HEK293 (cell line): ENCODE results near the gene PDGFD.
A peak's percentile ranks its signal among the peaks of the same experiment; 100 is the strongest.

Source experiments
- CTCF ChIA-PET: fragments of 350-600 bp; formaldehyde crosslinking; extraction: SDS; loops from one replicate; lab custom pipeline; 2021; ENCODE audit warnings: antibody characterized with exemption; lab: Yijun Ruan, JAX
- POLR2A ChIA-PET: fragments of 300-600 bp; formaldehyde crosslinking; extraction: SDS; loops from one replicate; lab custom pipeline; 2020; ENCODE audit warnings: antibody characterized with exemption, inconsistent platforms; lab: Yijun Ruan, JAX
- H3K27ac ChIP-seq: fragments of 200-500 bp; sonication (Bioruptor generic); 2 replicates; pipeline ENCODE4 v1.5.1; 2014; ENCODE audit warnings: low read depth, low read length, control low read depth, inconsistent platforms; ENCODE audit errors: extremely low read depth
- H3K36me3 ChIP-seq, 2 experiments: fragments of 200-500 bp in 1 of 2; sonication (Bioruptor generic) in 1 of 2; 1 replicate in 1 of 2; 2 replicates in 1 of 2; pipeline ENCODE4 v1.5.1; 2014 to 2017; ENCODE audit warnings: inconsistent platforms in 2 of 2, low read length in 2 of 2; ENCODE audit not compliant: control insufficient read depth in 2 of 2, insufficient read depth in 1 of 2
- H3K4me1 ChIP-seq: fragments of 200-500 bp; sonication (Bioruptor generic); 2 replicates; pipeline ENCODE4 v1.5.1; 2014; ENCODE audit warnings: mild to moderate bottlenecking, low read length, inconsistent platforms; ENCODE audit not compliant: control insufficient read depth, insufficient read depth
- H3K4me3 ChIP-seq: 2 replicates; pipeline ENCODE4 v1.5.1; 2011; ENCODE audit warnings: low read depth, mild to moderate bottlenecking, control low read depth, low read length, moderate library complexity
- H3K9me3 ChIP-seq: fragments of 200-500 bp; sonication (Bioruptor generic); 2 replicates; pipeline ENCODE4 v1.5.1; 2014; ENCODE audit warnings: low read depth, low read length, inconsistent platforms; ENCODE audit not compliant: control insufficient read depth, insufficient read depth
- OVOL3 ChIP-seq: fragments of 450-650 bp; formaldehyde crosslinking; IDR thresholded peaks from 2 replicates; pipeline ENCODE4 v1.5.1; 2016; ENCODE audit warnings: missing biosample characterization, missing genetic modification characterization
- TRIM28 ChIP-seq: IDR thresholded peaks from 2 replicates; pipeline ENCODE4 v1.6.1; 2011; ENCODE audit warnings: low read length, control low read depth, borderline replicate concordance
- YY1 ChIP-seq: fragments of 450-650 bp; formaldehyde crosslinking; IDR thresholded peaks from 2 replicates; pipeline ENCODE4 v1.5.1; 2018; ENCODE audit warnings: missing biosample characterization, missing genetic modification characterization
- ZBTB21 ChIP-seq: fragments of 450-650 bp; formaldehyde crosslinking; IDR thresholded peaks from 2 replicates; pipeline ENCODE4 v1.5.1; 2017; ENCODE audit warnings: missing biosample characterization, missing genetic modification characterization
- ZFP41 ChIP-seq: fragments of 450-650 bp; formaldehyde crosslinking; IDR thresholded peaks from 2 replicates; pipeline ENCODE4 v1.5.1; 2016; ENCODE audit warnings: missing biosample characterization, missing genetic modification characterization, borderline replicate concordance
- ZNF114 ChIP-seq: fragments of 450-650 bp; formaldehyde crosslinking; IDR thresholded peaks from 2 replicates; pipeline ENCODE4 v1.5.0; 2017; ENCODE audit warnings: missing biosample characterization, missing genetic modification characterization
- ZNF148 ChIP-seq: fragments of 450-650 bp; formaldehyde crosslinking; IDR thresholded peaks from 2 replicates; pipeline ENCODE4 v1.5.0; 2017; ENCODE audit warnings: missing biosample characterization, missing genetic modification characterization, borderline replicate concordance
- ZNF2 ChIP-seq: fragments of 450-650 bp; formaldehyde crosslinking; IDR thresholded peaks from 2 replicates; pipeline ENCODE4 v1.5.1; 2016; ENCODE audit warnings: missing biosample characterization, missing genetic modification characterization
- ZNF280D ChIP-seq: fragments of 450-650 bp; formaldehyde crosslinking; IDR thresholded peaks from 2 replicates; pipeline ENCODE4 v1.5.1; 2016; ENCODE audit warnings: missing biosample characterization, missing genetic modification characterization
- ZNF362 ChIP-seq: fragments of 450-650 bp; formaldehyde crosslinking; IDR thresholded peaks from 2 replicates; pipeline ENCODE4 v1.5.1; 2016; ENCODE audit warnings: missing biosample characterization, missing genetic modification characterization
- ZNF449 ChIP-seq: fragments of 450-650 bp; formaldehyde crosslinking; IDR thresholded peaks from 2 replicates; pipeline ENCODE4 v1.5.1; 2017; ENCODE audit warnings: missing biosample characterization, mild to moderate bottlenecking, missing genetic modification characterization, moderate library complexity
- ZNF530 ChIP-seq: fragments of 450-650 bp; formaldehyde crosslinking; IDR thresholded peaks from 2 replicates; pipeline ENCODE4 v1.5.1; 2016; ENCODE audit warnings: low read depth, missing biosample characterization, missing genetic modification characterization
- ZNF555 ChIP-seq: fragments of 450-650 bp; formaldehyde crosslinking; conservative IDR thresholded peaks from 2 replicates; pipeline ENCODE4 v1.5.1; 2017; ENCODE audit warnings: missing biosample characterization, mild to moderate bottlenecking, missing genetic modification characterization, inconsistent platforms
- ZNF654 ChIP-seq: fragments of 450-650 bp; formaldehyde crosslinking; IDR thresholded peaks from 2 replicates; pipeline ENCODE4 v1.5.1; 2016; ENCODE audit warnings: low read depth, missing biosample characterization, missing genetic modification characterization
- ZNF76 ChIP-seq: fragments of 450-650 bp; formaldehyde crosslinking; IDR thresholded peaks from 2 replicates; pipeline ENCODE4; 2016; ENCODE audit warnings: low read depth, missing biosample characterization, missing genetic modification characterization, borderline replicate concordance
- ZNF792 ChIP-seq: fragments of 450-650 bp; formaldehyde crosslinking; IDR thresholded peaks from 2 replicates; pipeline ENCODE4 v1.5.1; 2016; ENCODE audit warnings: missing biosample characterization, missing genetic modification characterization
- TF ChIP-seq, protein P1 (sequence below): IDR thresholded peaks from 2 replicates; pipeline ENCODE4 v1.6.1; 2011; ENCODE audit warnings: mild to moderate bottlenecking, low read depth, low read length, borderline replicate concordance

PDGFD gene

GRCh38 chr11:103929170-103929903 is 234.6 kb downstream of the PDGFD start:
- H3K36me3 ChIP-seq: no peaks in the 10 kb centered on the region
- H3K4me1 ChIP-seq: no peaks in the 10 kb centered on the region
- H3K9me3 ChIP-seq: no peaks in the 10 kb centered on the region
- H3K4me3 ChIP-seq: no peak overlapping the region
- POLR2A ChIA-PET: no interaction called here
- no peak overlapping the region for H3K27ac ChIP-seq
- CTCF ChIA-PET: interaction anchor here (0.8 kb wide), 1 partner anchor 234 kb away, joined by 5 read pairs; no protein-coding TSS in a partner anchor
- TF ChIP-seq ZNF449 (no peak), TRIM28 (peak; percentile 47; the same call in 1 of the 2 replicates)

DNA sequence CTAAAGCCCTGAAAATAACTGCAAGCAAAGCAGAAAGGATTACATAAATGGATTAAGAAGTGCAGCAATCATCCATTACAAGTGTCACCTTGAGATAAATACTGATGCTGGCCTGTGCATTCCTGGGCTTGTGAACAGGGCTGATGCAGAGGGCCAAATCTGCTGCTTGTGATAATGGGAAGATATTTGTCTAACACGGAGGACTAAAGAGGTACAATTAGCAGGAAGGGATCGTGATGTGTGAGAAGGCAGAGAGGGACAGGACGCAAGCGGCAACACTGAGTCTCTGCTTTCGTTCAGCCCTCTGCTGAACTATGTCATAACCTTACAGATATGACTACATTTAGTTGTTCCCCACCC is 235.2 kb downstream of the PDGFD start:
- no peaks in the 10 kb centered on the region for H3K36me3 ChIP-seq
- no peaks in the 10 kb centered on the region for H3K4me1 ChIP-seq
- POLR2A ChIA-PET: no interaction called here
- H3K9me3 ChIP-seq: no peaks in the 10 kb centered on the region
- TF ChIP-seq ZBTB21 (tag by site-specific recombination) (no peak), ZNF555 (no peak), ZNF148 (tag by site-specific recombination) (no peak), ZNF654 (tag by site-specific recombination) (no peak), ZNF114 (tag by site-specific recombination) (no peak), ZNF2 (tag by site-specific recombination) (no peak), OVOL3 (tag by site-specific recombination) (no peak), ZNF362 (tag by site-specific recombination) (no peak)
- TF ChIP-seq, protein P1, sequence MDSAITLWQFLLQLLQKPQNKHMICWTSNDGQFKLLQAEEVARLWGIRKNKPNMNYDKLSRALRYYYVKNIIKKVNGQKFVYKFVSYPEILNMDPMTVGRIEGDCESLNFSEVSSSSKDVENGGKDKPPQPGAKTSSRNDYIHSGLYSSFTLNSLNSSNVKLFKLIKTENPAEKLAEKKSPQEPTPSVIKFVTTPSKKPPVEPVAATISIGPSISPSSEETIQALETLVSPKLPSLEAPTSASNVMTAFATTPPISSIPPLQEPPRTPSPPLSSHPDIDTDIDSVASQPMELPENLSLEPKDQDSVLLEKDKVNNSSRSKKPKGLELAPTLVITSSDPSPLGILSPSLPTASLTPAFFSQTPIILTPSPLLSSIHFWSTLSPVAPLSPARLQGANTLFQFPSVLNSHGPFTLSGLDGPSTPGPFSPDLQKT: no peak
- no peak overlapping the region for H3K27ac ChIP-seq
- no peak overlapping the region for H3K4me3 ChIP-seq
- CTCF ChIA-PET: no interaction called here

DNA sequence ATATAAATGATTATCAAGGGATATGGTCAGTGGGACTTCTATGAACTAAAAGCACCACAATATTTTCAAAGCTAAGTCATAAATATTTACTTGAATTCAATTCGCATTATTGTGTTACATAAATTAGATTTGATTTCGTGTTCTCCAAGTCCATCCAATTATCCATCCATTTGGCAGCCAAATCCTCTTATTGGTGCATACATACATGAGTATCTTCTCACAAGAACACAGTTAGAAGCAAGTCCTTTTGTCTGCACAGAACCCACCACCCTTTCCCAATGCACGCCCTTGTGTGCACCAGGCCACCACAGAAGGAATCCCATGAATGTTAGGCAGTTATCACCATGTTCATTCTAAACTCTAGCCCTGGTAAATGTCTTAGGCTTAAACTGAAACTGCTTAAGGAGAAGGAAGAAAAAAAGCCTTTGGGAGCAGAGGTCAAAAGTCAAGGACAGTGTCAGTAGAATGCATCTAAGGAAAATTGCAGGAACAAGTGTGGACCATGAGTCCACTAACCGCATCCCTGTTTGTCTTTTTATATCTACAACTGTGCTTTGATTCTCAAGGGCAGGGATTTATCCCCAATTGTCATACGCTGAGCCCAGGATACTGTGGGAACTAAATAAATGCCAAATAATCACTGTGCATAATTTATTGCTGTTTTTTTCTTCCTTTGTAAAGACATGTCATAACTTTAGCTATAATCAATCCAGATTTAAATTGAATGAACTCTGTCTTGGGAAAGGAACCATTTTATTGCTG is 235.7 kb downstream of the PDGFD start:
- H3K4me1 ChIP-seq: no peaks in the 10 kb centered on the region
- no peak overlapping the region for H3K27ac ChIP-seq
- CTCF ChIA-PET: interaction anchor here (0.6 kb wide), 1 partner anchor 97 kb away, joined by 3 read pairs; no protein-coding TSS in a partner anchor
- no peak overlapping the region for H3K4me3 ChIP-seq
- no peaks in the 10 kb centered on the region for H3K9me3 ChIP-seq
- POLR2A ChIA-PET: no interaction called here
- H3K36me3 ChIP-seq: no peaks in the 10 kb centered on the region
- TF ChIP-seq ZNF280D (tag by site-specific recombination) (no peak), YY1 (tag by site-specific recombination) (no peak), ZBTB21 (tag by site-specific recombination) (no peak), ZNF792 (tag by site-specific recombination) (no peak), ZNF76 (no peak), ZNF530 (tag by site-specific recombination) (no peak), ZFP41 (tag by site-specific recombination) (no peak)
